GM12874 (cell line): ENCODE data around the gene NLRP5.

Experiments
- TF ChIP-seq, protein P1 (sequence below): IDR thresholded peaks from 2 replicates; pipeline ENCODE4 v1.5.1; 2011; ENCODE audit warnings: low read depth, mild to moderate bottlenecking, control low read depth, low read length, moderate library complexity; ENCODE audit not compliant: insufficient read depth

NLRP5 gene

GRCh38 chr19:55962186-55962585 lies 24.4 kb upstream of the NLRP5 start:
- TF ChIP-seq, protein P1, sequence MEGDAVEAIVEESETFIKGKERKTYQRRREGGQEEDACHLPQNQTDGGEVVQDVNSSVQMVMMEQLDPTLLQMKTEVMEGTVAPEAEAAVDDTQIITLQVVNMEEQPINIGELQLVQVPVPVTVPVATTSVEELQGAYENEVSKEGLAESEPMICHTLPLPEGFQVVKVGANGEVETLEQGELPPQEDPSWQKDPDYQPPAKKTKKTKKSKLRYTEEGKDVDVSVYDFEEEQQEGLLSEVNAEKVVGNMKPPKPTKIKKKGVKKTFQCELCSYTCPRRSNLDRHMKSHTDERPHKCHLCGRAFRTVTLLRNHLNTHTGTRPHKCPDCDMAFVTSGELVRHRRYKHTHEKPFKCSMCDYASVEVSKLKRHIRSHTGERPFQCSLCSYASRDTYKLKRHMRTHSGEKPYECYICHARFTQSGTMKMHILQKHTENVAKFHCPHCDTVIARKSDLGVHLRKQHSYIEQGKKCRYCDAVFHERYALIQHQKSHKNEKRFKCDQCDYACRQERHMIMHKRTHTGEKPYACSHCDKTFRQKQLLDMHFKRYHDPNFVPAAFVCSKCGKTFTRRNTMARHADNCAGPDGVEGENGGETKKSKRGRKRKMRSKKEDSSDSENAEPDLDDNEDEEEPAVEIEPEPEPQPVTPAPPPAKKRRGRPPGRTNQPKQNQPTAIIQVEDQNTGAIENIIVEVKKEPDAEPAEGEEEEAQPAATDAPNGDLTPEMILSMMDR: no peak

DNA sequence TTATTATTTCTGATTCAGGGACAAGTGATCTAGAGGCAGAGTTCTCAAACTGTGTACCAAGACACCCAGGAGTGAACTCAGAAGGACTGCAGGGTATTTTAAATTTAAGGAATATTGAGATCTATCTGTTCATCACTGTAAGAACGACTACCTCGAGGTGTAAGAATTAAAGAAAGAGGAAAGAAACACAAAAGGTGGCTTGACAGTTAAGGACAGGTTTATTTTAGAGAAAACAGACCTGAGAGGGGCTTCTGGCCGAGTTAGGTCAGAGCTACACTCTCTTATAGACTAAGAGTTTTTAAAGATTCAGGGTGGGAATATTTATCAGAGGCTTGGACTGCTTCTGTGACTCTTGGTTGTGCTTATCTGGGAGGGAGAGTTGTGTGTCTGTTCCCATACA lies 12.6 kb upstream of the NLRP5 start:
- TF ChIP-seq, protein P1: no peak

- TF ChIP-seq, protein P1: no peak
Observed at GRCh38 chr19:55980415-55980814, 6.2 kb upstream of the NLRP5 start.

GRCh38 chr19:55985254-55985653 lies 1.3 kb upstream of the NLRP5 start:
- TF ChIP-seq, protein P1: no peak

DNA sequence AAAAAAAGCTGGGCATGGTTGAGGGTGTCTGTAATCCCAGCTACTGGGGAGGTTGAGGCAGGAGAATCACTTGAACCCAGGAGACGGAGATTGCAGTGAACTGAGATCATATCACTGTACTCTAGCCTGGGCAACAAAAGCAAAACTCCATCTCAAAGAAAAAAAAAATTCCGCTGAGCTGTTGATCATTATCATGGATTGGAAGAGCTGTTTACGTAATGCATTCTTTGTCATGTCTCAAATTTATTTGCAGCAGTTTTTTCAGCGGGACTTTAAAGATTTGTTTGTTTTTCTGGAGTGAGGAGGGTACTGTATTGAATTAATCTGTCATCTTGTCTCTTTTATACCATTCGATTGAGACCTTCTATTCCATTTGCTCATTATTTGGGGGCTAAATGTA lies 4.3 kb downstream of the NLRP5 start:
- TF ChIP-seq, protein P1: no peak

DNA sequence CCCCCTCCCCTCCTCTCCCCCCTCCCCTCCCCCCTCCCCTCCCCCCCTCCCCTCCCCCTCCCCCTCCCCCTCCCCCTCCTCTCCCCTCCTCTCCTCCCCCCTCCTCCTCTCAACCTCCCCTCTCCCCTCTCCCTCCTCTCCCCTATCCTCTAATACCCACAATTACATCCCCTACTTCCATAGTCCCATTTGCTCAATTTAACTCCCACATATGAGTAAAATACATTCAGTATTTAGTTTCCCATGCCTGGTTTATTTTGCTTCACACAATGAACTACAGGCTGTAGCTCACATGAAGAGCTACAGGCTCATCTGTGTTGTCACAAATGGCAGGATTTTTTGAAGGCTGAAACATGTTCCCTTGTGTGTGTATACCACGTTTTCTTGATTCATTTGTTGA lies 6.9 kb downstream of the NLRP5 start:
- TF ChIP-seq, protein P1: no peak

GRCh38 chr19:56014765-56015164 lies 28.2 kb downstream of the NLRP5 start:
- TF ChIP-seq, protein P1: no peak

GRCh38 chr19:56015756-56016155 lies 29.2 kb downstream of the NLRP5 start:
- TF ChIP-seq, protein P1: no peak
